Raji (cell line): Measurements from ENCODE around the gene GCN1.

Experiments used
- POLR2A ChIP-seq: IDR thresholded peaks from 2 replicates; pipeline ENCODE4 v1.6.1; 2011; ENCODE audit warnings: low read depth, low read length, control low read depth; ENCODE audit not compliant: insufficient read depth

GCN1 gene

DNA sequence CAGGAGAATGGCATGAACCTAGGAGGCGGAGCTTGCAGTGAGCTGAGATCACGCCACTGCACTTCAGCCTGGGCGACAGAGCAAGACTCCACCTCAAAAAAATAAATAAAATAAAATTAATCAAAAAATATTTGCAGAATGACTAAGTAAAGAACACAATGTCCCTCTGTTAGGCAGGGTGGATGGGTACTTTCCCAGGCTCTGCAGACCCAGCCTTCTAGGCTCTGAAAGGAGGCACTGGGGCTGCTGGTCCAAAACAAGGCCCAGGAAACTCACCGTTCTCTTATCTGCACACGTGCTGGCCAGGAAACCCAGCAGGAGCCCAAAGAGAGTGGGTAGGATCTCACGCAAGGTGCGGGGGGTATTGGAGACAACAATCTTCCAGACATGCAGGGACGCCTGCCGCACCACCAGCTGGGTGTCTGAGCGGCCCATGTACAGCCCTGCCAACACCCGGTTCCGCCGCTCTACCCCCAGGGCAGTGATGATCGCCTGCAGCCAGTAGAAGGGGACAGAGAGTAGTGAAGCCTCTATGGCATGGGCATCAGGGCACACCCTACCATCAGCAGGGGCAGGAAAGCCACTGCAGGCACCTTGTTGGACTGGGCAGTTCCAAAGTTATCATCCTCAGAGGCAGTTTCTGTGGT, 52.2 kb downstream of the GCN1 start:
- no peak for TF ChIP-seq POLR2A

- TF ChIP-seq POLR2A: no peak
These were observed 53.2 kb downstream of the GCN1 start for GRCh38 chr12:120141336-120141735.

GRCh38 chr12:120140603-120141002, 53.9 kb downstream of the GCN1 start:
- TF ChIP-seq POLR2A: no peak

GRCh38 chr12:120139958-120140357, 54.6 kb downstream of the GCN1 start:
- TF ChIP-seq POLR2A: no peak

DNA sequence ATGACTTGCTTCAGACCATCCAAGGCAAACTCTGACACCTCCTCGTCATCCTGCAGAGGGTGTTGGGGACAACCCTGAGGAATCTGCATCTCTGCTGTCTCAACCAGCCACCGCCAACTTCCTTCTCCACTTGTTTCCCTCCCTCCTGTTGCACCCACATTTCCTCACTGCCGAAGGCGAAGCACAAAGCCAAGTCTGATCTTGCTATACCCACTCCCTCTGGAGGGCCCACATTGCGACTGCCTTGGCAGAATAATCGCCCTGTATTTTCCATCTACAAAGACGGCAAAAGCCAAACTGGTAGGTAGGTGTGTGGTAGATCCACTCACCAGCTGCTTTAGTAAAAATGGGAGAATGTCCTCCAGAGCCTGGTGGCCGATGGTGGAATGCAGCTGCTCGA, 56.1 kb downstream of the GCN1 start:
- no peak for TF ChIP-seq POLR2A

DNA sequence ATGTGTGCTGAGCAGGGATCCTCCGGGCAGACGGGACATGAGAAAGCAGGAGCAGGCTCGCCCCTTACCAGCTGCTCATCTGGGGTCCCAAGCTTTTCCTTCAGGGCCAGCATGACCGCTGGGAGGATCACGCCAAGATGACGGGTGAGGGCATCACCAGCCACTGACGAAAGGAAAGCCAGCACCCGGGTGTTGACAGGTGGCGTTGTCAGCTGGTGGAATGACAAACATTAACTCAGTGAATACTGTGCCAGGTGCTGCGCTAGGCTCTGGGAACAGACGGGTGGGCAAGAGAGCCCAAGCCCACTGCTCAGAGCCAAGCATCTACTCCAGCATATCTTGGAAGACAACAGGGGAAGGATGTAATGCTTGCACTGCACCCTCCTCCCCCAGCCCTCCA, 56.7 kb downstream of the GCN1 start:
- no peak for TF ChIP-seq POLR2A

GRCh38 chr12:120136093-120136770, 58.3 kb downstream of the GCN1 start:
- TF ChIP-seq POLR2A: no peak

DNA sequence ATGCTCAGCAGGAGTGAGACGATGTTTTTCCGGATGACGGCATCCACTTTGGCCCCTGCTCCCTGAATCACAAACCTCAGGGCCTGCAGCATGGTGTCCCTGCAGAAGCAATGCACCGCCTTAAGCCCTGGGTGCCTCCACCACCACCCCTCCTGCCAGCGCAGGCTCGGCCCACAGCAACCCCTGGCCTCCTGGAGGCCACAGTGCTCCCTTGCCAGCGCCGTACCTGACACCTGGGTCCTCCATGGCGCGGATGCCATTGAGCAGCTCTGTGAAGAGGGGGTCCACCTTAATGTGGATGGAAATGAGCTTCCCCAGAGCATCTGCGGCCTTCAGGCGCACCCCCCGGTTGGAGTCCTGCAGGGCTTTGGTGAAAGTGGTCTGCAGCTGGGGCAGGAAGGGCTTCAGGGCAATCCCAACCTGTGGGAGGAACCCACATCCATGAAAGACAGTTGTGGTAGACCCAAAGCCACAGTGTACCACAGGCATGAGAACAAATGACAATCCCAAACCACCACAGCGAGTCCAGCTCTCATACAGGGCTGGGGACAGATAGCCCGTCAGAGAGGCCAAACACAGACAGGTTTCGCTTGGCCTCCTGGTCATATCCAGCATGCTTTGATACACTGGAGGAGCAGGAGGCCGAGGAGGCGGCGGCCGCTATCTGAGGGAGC, 60.1 kb downstream of the GCN1 start:
- no peak for TF ChIP-seq POLR2A

GRCh38 chr12:120132863-120133385, 61.6 kb downstream of the GCN1 start:
- no peak for TF ChIP-seq POLR2A

GRCh38 chr12:120132054-120132836, 62.3 kb downstream of the GCN1 start:
- no peak for TF ChIP-seq POLR2A

GRCh38 chr12:120131116-120131515, 63.4 kb downstream of the GCN1 start:
- TF ChIP-seq POLR2A: no peak

DNA sequence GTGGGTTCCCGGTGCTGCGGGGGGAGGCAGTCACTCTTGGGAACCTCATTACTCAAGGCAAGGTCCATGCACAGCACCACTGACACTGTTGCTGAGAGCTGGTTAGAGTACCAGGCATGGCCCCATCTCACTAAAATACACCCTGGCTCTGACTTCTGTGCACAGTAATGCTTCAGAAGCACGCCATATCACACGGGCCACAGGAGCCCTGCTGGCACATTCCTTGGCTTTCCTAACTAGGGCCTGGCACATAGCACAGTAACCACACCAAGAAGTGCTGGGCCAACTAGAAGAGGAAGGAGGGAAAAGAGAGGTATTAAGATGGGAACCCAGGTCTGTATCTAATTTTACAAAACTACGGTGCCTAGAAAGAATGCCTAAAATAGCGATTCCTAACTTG, 64.5 kb downstream of the GCN1 start:
- no peak for TF ChIP-seq POLR2A

DNA sequence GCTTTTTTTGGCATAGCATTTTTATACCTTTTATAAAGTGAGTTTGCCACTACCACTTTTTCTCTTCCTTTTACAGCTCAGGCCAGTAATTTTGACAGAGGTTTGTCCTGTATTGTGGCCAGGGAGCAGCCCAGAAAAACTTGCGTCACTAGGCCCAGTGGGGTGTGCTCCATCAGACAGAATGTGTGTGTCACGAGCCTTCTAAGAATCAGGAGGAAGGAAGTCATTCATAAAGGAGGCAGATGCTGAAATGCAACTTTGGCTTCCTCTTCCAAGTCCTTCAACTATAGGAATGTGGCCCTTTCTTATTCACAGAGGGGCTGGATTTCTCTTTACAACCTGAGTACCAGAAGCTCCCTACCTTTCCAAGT, 67.9 kb downstream of the GCN1 start:
- TF ChIP-seq POLR2A: no peak

GRCh38 chr12:120125792-120126634, 68.5 kb downstream of the GCN1 start:
- TF ChIP-seq POLR2A: no peak

DNA sequence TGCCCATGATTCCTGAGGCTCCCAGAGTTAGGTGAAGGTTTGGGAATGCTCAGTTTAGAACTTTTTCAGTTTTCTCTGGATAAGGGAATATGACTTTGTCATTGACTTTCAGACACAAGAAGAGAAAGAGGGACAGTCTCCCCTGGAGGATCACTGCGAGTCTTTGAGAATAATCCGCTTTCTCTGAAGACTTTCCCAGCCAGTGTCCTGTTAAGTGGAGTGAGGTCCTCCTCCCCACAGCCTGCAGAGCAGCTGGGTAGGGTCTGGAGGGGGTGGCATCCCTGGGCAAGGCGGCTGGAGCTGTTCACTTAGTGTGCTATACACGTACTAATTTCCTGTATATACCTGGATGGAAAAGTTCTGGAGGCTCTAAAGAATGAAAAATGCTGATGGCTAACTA, 69.5 kb downstream of the GCN1 start:
- TF ChIP-seq POLR2A: no peak

GRCh38 chr12:120121766-120122293, 72.7 kb downstream of the GCN1 start:
- TF ChIP-seq POLR2A: no peak
